ENCODE data around the gene GPS1.

The GPS1 gene

DNA sequence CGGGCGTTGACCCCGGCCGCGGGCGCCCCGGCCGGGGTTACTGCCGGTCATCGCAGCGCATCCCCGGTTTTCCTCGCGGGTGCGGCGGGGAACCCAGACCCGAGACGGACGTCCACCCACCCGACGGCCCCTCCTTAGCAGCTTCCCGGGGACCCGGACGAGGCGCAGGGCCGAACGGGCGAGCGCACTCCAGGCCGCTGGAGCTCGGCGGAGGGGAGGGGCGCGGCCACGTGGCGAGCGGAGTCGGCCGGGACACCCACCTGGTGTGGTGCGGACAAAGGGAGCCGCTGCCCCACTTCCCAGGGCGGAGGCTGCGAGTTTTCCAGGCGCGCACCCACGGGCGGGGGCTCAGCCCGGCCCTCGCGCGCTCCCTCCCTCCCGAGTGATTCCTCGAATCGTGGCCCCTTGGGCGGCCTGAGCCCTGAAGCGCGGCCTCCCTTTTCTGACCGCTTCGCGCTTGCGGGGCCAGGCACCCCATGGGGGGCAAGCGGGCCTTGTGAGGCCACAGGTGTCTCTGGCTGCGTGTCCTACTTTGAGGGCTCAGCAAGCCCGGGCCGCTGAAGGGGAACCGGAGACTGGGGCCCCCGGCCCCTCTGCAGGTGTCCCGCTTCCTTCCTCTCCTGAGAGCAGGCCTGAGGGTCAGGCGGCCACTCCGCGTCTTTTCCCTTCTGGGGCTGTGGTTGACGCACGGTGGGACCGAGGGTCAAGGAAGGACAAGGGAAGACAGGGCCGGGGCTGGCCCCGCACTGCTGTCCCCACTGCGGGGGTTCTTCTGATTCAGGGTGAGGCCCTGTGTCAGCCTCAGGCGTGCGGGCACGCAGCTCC, 47.5 kb downstream of the GPS1 start:
- no peak for DNase-seq (ENCODE audit: low read depth)
- peak overlapping the region; percentile 89 for H3K4me3 ChIP-seq (ENCODE audit: low read depth, low read length)
- TF ChIP-seq, protein P1, sequence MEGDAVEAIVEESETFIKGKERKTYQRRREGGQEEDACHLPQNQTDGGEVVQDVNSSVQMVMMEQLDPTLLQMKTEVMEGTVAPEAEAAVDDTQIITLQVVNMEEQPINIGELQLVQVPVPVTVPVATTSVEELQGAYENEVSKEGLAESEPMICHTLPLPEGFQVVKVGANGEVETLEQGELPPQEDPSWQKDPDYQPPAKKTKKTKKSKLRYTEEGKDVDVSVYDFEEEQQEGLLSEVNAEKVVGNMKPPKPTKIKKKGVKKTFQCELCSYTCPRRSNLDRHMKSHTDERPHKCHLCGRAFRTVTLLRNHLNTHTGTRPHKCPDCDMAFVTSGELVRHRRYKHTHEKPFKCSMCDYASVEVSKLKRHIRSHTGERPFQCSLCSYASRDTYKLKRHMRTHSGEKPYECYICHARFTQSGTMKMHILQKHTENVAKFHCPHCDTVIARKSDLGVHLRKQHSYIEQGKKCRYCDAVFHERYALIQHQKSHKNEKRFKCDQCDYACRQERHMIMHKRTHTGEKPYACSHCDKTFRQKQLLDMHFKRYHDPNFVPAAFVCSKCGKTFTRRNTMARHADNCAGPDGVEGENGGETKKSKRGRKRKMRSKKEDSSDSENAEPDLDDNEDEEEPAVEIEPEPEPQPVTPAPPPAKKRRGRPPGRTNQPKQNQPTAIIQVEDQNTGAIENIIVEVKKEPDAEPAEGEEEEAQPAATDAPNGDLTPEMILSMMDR (IDR thresholded peaks at IDR 0.05; ENCODE audit: low read depth, low read length, missing control alignments), result no peak

DNA sequence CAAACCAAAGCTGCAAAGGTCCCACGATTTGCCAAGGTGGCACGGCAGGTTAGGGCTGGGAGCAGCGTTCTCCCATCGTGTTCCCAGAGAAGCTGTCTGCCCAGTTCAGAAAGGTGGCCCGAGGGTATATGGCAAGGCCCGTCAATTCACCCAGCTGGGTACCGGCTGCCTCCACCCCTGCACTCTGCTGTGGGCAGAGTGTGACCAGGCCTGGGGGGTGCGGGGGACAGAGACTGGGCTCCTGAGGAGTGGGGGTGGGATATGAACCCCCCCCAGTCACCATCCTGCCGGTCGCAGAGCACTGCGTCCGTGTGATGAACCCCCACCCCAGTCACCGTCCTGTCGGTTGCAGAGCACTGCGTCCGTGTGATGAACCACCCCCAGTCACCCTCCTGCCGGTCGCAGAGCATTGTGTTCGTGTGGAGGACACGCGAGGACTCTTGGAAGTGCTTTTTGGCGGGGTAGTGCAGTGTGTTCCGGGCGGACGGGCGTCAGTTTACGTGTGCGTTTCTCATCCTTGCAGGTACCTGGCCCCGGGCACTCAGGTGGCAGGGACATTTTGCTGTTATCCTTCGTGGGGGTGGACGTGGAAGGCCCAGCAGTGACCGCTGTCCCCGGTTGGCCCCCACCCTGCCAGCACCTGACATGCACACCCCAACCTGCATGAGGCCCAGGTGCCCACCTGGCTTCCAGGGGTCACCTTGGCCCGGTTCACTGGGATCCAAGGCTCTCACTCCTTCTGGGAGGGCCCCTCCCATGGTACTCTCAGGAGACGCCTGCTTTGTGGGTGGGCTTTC, 49.0 kb downstream of the GPS1 start:
- TF ChIP-seq, protein P1 (IDR thresholded peaks at IDR 0.05; ENCODE audit: low read depth, low read length, missing control alignments), result no peak
- DNase-seq (ENCODE audit: low read depth), result no peak
- peak overlapping the region; percentile 89 for H3K4me3 ChIP-seq (ENCODE audit: low read depth, low read length)

DNA sequence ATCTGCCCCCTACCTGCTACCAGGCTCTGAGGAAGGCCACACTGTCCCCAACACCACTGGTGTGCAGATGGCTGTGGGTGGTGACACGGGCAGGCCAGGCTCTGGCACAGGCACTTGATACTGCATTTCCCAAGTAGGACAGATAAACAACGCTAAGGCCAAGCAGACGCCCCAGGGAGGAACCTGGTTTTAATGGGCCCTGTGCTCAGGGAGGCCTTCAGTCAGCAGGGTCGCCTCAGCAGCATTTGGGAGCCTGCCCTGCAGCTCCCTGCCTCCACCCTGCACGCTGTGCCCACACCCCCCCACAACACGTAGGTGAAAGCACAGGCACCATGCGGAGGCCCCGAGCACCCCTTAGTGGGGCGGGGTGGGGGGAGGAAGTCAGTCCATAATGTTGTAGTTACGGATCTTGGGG, 49.6 kb downstream of the GPS1 start:
- TF ChIP-seq, protein P1 (IDR thresholded peaks at IDR 0.05; ENCODE audit: low read depth, low read length, missing control alignments), result no peak
- H3K4me3 ChIP-seq (ENCODE audit: low read depth, low read length), result no peak overlapping the region
- no peak for DNase-seq (ENCODE audit: low read depth)

DNA sequence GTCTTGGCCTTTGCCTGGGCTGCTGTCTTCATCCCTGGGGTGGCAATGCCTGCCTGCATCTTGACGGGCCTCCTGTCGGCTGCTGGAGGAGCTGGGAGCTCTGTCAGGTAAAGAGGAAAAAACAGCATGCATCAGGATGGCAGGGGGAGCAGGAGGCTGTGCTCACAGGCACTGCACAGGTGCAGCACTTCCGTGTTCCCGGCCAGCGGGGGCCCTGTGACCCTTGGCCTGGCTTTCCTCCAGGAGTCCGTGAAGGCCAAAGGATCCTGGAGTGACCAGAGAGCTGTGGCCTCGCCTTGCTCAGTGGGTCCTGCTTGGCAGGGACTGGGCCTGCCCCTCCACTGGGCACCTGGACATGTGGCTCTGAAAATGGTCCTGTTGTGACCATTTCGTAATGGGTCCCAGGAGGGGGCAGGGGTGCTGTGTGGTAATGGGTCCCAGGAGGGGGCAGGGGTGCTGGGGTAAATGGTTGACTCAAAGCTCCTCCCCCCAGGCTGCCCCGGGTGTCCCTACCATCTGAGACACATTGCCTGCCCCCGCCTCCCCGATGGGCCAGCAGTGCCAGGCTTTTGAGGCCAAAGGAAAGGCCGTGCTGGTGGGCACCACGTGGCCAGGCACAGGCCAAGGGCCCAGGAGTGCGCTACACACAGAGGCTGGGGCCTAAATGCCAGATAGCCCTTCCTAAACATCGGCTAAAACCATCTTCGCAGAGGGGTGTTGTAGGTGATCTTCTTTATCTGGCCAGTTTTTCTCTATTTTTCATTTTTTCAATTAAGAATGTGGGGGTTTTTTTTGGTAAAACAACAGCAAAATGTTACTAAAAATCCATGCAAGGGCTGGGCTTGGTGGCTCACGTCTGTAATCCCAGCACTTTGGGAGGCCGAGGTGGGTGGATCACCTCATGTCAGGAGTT, 50.3 kb downstream of the GPS1 start:
- no peak for DNase-seq (ENCODE audit: low read depth)
- H3K4me3 ChIP-seq (ENCODE audit: low read depth, low read length), result no peak overlapping the region
- TF ChIP-seq, protein P1 (IDR thresholded peaks at IDR 0.05; ENCODE audit: low read depth, low read length, missing control alignments), result no peak

DNA sequence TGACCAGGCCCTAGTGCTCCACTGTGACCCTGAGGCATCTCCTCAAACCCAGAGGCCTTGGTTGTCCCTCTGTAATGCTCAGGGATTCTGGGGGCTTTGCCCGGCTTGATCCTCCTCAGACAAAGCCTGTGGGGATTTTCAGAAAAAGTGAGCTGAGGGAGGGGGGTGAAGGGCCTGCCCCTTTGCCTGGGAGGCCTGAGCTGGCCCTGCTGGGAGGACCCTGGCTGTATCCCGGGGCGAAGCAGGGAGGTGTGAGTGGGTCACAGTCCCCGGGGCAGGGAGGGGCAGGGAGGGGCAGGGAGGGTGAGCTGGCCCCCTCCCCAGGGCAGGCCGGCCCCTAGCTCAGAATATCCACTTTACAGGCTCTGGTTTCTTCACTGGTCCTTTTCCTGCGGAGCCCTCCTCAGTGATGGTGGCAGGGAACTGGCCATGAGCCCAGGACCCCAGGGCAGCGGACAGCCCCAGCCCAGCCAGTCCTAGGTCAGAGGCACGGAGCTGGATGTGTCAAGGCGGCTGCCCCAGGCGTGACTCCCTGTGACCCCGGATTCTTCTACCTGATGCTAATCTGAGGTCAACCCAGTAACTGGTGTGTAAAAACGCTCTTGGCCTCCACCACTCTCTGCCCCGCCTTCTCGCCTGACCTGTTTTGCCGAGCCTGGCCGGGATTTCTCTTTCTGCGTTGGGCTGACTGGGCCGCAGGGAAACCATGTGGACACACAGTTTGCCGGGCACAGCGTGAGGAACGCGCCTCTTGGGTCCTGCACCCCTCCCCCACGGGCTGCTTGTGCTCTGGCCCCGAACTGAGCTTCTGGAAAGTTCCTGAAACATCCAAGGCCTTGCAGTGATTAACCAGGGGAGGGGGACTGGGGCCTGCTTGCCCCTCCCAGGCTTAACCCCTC, 52.1 kb downstream of the GPS1 start:
- TF ChIP-seq, protein P1 (IDR thresholded peaks at IDR 0.05; ENCODE audit: low read depth, low read length, missing control alignments), result no peak
- H3K4me3 ChIP-seq (ENCODE audit: low read depth, low read length), result no peak overlapping the region
- no peak for DNase-seq (ENCODE audit: low read depth)
